GM19372 (cell line): ENCODE measurements around the gene ARRB1.

Experiments used
- ATAC-seq: cut with Tn5 transposase; IDR thresholded peaks from one replicate; pipeline ENCODE4 v1.9.1; 2021; ENCODE audit warnings: mild to moderate bottlenecking, low read depth, moderate library complexity; ENCODE audit not compliant: unreplicated experiment

ARRB1 gene

DNA sequence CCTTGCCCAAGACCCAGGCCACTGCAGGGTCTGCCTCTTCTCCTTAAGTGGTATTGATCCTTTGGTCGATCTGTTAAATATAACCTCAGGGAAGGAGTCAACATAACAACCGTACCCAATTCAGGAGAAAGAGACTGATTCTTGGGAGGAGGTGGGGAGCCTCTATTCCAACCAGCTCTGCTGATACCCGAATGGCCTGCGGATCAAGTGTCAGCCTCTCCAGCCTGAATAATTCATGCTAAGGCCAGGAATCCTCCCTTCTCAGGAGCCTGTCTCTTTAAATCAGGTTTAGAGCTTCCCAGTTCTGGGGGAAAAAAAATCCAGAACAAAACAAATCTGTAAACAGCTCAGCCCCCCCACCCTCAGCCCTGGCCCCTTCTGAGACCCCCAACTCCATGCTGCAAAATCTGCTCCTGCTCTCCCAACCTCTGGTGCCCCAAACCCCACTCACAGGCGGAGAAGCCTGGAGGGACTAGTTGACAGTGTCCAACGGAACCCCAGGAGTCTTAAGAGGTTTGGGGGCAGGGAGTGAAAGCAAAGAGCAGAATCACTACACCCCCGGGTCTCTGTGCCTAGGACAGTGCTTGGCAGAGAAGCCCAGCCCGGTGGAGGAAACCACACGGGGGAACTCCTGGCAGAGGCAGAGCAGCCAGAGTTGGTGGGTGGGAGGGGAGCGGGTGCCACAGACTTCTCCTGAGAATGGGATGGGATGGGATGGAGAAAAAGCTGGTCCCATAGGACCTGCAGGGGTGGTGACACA, 111.8 kb downstream of the ARRB1 start:
- no peak for ATAC-seq

DNA sequence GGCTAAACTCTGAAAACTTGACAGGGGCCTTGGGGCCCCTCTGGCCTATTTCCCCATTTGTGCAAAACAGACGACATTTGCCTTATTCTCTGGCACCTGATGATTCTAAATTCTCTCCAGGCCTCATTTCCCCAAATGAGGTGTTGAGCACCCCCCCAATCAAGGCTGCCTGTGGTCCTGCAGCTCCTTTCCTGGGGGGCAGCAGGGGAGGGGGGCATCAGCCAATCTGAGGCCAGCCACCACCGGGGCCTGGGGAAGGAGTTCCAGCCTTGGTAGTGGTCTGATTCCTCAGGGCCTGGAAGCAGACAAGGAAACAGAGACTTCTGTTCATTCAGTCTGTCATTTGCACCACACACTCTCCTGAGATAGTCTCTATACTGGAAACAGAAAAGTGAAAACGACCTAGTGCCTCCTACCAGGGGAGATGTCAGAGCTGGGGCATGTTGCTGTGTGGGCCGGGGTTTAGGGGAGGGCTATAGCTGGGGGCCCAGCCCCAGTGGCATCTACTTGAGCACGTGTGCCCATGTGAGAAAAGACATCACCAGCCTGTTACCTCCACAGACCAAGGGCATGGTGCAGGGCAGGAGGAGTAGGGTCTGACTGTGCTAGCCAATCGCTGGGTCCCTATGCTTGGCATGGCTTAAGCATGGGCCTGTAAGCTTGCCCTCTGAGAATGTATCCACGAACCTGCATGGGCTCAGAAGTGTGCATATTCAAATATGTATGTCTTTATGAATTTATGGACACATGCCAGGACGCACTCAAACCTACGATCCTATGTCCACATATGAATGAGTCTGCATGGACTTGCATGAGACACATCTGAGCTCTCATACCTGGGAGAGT, 112.6 kb downstream of the ARRB1 start:
- no peak for ATAC-seq

DNA sequence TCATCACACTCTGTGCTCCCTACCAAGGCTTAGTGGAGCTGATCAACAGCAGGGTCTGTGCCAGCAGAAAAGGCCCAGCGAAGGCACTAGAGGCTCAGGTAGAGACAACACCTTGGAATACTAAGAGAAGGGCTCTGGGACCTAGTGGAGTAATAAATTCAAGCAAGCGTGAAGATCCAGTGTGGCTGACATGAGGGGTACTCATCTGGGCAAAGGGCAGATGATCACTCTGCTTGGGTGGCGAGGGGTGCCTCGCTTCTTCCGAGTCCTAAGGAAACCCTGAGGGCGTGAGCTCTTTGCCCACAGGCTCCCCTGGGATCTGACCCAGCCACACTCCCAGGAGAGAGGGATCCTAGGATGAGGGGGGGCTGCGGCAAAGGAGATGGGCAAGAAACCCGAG, 114.4 kb downstream of the ARRB1 start:
- ATAC-seq: no peak

DNA sequence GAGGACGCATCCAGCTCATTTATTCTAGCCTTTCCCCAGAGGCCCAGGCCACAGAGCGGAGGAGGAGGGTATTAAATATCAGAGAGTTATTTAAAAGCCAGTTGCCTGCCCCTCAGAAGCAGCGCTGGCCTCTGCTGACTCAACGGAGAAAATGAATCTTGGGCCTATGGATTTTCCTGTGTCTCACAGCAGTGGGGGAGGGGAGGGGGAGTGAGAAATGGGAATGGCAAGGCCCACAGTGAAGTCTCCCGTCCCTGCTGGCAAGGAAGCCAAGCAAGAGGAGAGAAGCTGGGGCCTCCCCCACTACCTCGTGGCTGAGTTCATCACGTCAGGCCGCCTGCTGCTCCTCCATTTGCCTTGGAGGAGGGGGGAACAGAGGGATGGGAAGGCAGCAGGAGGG, 115.4 kb downstream of the ARRB1 start:
- no peak for ATAC-seq

DNA sequence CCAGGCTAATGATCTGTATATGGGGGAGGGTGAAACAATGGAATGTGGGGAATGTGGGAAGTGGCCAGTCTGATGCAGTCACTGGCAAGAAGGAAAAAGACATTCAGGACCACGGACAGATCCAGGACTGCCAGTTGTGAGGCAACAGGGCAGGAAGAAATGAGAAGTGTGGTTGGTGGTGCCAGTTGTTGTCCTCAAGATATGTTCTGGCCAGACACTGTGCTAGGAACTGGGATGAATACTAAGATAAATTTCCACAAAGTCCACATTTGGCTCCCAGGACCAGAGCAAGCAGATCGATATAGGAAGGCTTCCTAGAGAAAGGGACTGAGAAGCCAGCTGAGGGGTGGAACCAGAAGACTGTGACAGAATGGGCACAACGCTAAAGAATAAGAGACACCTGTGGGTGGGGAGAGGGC, 117.7 kb downstream of the ARRB1 start:
- ATAC-seq: no peak

DNA sequence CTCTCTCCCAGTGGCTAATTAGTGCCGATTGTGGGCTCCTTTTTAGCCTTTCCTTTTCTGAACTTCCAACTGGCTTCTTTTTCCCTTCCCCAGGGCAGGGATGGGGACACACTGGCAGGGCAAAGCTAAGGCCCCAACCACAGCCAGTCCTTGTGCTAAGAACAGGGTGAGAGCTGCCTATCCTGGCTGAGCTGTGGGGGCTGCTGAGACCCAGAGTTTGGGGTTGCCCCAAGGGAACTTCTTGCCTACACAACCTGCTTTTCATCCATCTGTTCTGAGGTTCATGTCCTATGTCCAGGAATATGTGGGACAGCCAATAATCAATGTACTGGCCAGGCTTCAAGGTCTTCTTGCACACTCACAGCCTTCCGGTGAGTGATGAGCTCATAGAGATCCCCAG, 120.8 kb downstream of the ARRB1 start:
- no peak for ATAC-seq

DNA sequence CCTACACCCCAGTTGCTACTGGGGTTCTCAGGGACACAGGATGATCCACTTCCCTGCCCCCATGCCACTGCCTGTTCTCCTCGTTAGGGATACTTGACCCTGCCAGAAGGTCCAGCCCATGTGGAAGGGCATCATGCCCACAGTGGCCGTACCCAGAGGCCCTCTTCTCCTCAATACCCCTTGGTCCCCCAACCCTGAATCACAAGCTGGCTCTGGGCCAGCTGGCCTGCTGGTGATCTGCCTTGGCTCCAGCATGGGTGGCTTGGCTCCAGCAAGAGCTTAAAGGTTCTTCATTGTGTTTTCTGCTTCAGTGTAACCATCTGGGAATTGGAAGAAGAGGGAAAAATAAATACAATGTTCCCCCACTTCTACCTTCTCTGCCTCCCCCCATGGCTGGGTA, 122.0 kb downstream of the ARRB1 start:
- no peak for ATAC-seq

DNA sequence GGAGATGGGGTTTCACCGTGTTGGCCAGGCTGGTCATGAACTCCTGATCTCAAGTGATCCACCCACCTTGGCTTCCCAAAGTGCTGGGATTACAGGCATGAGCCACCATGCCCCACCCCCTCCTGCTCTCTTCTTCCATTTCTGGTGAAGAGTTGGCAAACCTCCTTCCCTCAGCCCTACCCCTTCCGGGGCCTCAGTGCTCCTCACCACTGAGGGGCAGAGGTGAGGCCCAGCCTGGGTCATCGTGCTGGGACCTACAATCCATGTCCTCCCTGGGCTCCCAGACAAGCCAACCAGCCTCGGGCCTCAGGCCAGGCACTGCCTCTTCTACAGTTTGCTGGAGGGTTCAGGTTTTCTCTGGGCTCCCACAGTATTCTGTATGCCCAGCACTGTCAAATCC, 125.7 kb downstream of the ARRB1 start:
- no peak for ATAC-seq

DNA sequence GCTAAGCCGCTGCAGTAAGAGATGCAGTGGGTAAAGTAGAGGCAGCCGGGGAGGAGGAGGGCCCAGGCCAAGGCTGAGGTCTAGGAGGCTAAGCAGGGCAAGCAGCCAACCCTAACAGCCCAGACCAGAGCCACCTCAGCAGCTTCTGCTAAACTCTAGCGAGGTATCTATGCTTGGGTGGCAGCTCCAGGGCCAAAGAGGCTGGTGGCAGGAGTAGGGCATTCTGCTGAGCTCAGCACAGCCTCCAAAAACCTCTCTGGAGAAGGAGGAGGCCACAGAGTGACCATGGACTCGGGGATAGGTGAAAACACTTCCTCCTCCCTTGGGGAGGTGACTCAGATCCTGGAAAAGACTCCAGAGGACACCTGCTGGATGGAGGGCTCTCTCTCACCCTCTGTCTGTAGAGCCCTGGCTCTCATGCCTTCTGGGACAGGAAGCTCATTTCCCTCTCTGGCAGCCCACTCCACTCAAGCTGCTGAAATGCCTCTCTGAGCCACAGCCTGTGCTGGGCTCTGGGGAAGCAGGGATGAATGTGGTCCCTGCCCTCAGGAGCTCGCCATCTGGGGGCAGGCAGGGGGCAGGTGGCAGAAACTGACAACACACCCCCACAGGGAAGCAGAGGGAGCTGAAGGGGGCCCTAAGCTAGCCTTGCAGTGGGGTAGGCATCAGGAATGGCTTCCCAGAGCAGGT, 127.4 kb downstream of the ARRB1 start:
- ATAC-seq: no peak

DNA sequence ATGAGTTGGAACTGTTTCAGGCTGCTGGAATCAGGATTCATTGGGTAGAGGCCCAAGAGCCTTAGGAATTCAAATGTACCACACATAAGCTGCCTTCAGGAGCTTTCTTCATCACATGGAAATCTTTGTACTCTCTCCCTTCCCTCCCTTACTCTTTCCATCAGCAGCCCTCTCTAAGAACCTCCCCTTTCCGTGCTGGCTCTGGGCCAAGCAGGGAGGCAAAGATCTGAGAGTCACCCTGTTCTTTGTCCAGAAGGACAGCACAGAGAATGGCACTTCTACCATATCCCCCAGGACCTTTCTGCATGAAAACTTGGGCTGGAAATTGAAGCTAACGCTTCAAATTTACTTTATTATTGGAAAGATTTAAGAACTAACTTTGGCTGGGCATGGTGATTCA, 131.6 kb downstream of the ARRB1 start:
- no peak for ATAC-seq

DNA sequence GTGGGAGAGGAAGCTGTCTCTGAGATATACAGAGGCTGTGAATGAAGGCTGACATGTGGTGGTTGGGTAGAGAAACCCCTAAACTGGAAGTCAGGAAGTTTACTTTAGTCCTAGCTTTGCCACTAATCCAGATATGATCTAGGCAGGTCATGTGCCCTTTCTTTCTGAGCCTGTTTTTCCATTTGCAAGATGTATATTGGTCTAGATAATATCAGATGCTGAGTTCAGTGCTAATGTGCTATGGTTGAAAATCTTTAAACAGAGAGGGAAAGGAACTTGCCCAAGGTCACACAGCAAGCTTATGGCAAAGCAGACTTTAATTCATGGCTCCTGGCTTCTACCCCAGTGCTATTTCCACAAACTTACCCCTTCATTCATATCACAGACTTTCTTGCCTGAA, 136.6 kb downstream of the ARRB1 start:
- ATAC-seq: no peak

DNA sequence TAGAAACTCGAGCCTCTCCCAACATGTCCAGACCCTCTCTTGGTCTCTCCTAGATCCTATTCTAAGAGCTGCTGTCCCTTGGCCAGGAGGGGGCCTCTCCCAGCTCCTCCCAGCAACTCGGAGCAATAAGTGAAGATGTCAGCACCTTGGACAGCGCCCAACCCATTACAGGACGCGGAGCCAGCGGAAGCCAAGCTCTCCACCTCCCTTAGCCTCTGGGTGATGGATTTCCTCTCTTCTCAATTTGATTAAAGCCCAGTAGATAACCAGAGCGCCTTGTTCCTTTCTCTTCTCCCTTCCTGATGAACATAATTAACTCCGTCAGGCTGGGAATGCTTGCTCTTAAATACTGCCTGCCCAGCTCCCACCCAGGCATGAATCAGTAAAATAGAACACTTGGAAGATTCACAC, 137.0 kb downstream of the ARRB1 start:
- ATAC-seq: no peak
